ENCODE results near the gene RUNX1.

- TF ChIP-seq CTCF (conservative IDR thresholded peaks at IDR 0.05; ENCODE audit: low read depth, low read length) (no peak), EZH2 (IDR thresholded peaks at IDR 0.05; ENCODE audit: low read length, unreplicated experiment) (no peak)
Observed at GRCh38 chr21:34922479-34922878, 126.6 kb downstream of the RUNX1 start.
